ENCODE results near the gene PPFIA1.

- no peak for TF ChIP-seq EP300 (IDR thresholded peaks at IDR 0.05)
- TF ChIP-seq CTCF (IDR thresholded peaks at IDR 0.05) = no peak
- TF ChIP-seq POLR2A (IDR thresholded peaks at IDR 0.05) = no peak
Measured at GRCh38 chr11:70233962-70234361, 36.5 kb upstream of the PPFIA1 start.

Data from sigmoid colon (tissue), 4 donors.